ENCODE results near the gene MYPOP. TPM values are rescaled to one million over a fixed set of nuclear protein-coding genes. Genes with fewer than 3 reads are reported as not detected.

The MYPOP gene
- total RNA-seq, 4 donors from 2014 or later: 5.5 to 26.9 (median 8.9) TPM

- DNase-seq: no peak
- no peak overlapping the region for H3K27ac ChIP-seq
- WGBS, 2 donors (ENCODE audit: low coverage in 1 of 2): 80 to 87% methylated on average over 3 to 9 of the region's 9 CpGs
Observed at GRCh38 chr19:45895519-45895972, 6.9 kb downstream of the MYPOP start.

DNA sequence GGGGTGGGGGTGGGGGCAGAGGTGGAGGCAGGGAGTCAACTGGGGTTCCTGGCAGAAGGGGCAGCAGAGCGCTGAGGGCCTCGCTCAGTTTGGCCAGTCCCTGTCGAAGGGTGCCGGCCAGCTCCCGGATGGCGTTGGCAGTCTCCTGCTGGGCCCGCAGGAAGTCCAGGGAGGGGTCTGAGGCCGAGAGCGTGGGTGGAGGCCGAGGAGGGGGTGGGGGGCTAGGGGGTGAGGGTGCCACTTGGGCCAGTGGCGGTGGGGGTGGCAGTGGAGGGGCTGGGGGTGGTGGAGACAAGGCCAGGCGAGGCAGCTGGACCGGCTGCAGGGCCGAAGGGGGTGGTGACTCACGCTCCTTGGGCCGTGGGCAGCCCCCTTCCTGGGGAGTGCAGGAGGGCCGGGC is 11.5 kb downstream of the MYPOP start:
- WGBS, 2 donors (ENCODE audit: low coverage in 1 of 2): 94% methylated on average over 6 of the region's 17 CpGs; no CpG with 5 or more reads in 1 of the 2 donors
- Histone ChIP-seq H3K36me3 (no peaks in the 10 kb centered on the region), H3K4me1 (peaks cover 0 to 6% (median 2%) of the 10 kb centered on the region in 4 donors), H3K27ac (no peak overlapping the region), H3K4me3 (no peak overlapping the region), H3K9me3 (no peaks in the 10 kb centered on the region), H3K27me3 (no peaks in the 10 kb centered on the region)
- in situ Hi-C loops (cut with MboI; ENCODE audit: low pct_ligation_motif_present in 1 of 4, low pct_unique_long_range_greater_than_20kb in 1 of 4, low sequenced_read_pairs in 3 of 4) (no loop called here), intact Hi-C loops (cut with DNase I; ENCODE audit: low total_unique reads) (no loop called here)
- DNase-seq: no peak
- no peak for TF ChIP-seq EP300 (IDR thresholded peaks at IDR 0.05; ENCODE audit: low read depth)
- no peak for TF ChIP-seq POLR2AphosphoS5 (IDR thresholded peaks at IDR 0.05)
- TF ChIP-seq, protein P1, sequence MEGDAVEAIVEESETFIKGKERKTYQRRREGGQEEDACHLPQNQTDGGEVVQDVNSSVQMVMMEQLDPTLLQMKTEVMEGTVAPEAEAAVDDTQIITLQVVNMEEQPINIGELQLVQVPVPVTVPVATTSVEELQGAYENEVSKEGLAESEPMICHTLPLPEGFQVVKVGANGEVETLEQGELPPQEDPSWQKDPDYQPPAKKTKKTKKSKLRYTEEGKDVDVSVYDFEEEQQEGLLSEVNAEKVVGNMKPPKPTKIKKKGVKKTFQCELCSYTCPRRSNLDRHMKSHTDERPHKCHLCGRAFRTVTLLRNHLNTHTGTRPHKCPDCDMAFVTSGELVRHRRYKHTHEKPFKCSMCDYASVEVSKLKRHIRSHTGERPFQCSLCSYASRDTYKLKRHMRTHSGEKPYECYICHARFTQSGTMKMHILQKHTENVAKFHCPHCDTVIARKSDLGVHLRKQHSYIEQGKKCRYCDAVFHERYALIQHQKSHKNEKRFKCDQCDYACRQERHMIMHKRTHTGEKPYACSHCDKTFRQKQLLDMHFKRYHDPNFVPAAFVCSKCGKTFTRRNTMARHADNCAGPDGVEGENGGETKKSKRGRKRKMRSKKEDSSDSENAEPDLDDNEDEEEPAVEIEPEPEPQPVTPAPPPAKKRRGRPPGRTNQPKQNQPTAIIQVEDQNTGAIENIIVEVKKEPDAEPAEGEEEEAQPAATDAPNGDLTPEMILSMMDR (IDR thresholded peaks at IDR 0.05): no peak
- no peak for TF ChIP-seq POLR2A (IDR thresholded peaks at IDR 0.05)

More at GRCh38 chr19:45895519-45895972, 6.9 kb downstream of the MYPOP start:
- TF ChIP-seq POLR2A (IDR thresholded peaks at IDR 0.05): no peak
- TF ChIP-seq POLR2AphosphoS5 (IDR thresholded peaks at IDR 0.05): no peak
- no peak for TF ChIP-seq EP300 (IDR thresholded peaks at IDR 0.05; ENCODE audit: low read depth)
- TF ChIP-seq, protein P1 (IDR thresholded peaks at IDR 0.05): no peak
- intact Hi-C loops (cut with DNase I; ENCODE audit: low total_unique reads): no loop called here
- Histone ChIP-seq H3K4me3 (no peak overlapping the region), H3K27me3 (no peaks in the 10 kb centered on the region), H3K4me1 (peaks cover under 1 to 6% (median 1%) of the 10 kb centered on the region in 4 donors), H3K36me3 (peaks cover 0 to 9% (median 0%) of the 10 kb centered on the region in 4 donors), H3K9me3 (no peaks in the 10 kb centered on the region)
- in situ Hi-C loops (cut with MboI; ENCODE audit: low pct_ligation_motif_present in 1 of 4, low pct_unique_long_range_greater_than_20kb in 1 of 4, low sequenced_read_pairs in 3 of 4): no loop called here

GRCh38 chr19:45889210-45889885 is 13.1 kb downstream of the MYPOP start:
- in situ Hi-C loops (cut with MboI; ENCODE audit: low pct_ligation_motif_present in 1 of 4, low pct_unique_long_range_greater_than_20kb in 1 of 4, low sequenced_read_pairs in 3 of 4): no loop called here
- intact Hi-C loops (cut with DNase I; ENCODE audit: low total_unique reads): no loop called here
- Histone ChIP-seq H3K27me3 (no peaks in the 10 kb centered on the region), H3K9me3 (no peaks in the 10 kb centered on the region), H3K4me1 (peaks cover 10 to 17% (median 13%) of the 10 kb centered on the region in 4 donors), H3K4me3 (no peak overlapping the region), H3K36me3 (no peaks in the 10 kb centered on the region), H3K27ac (no peak overlapping the region)
- 59 to 78% methylated on average over 3 to 6 of the region's 6 CpGs for WGBS, 2 donors (ENCODE audit: low coverage in 1 of 2)
- TF ChIP-seq POLR2A (IDR thresholded peaks at IDR 0.05) (no peak), POLR2AphosphoS5 (IDR thresholded peaks at IDR 0.05) (no peak), EP300 (IDR thresholded peaks at IDR 0.05; ENCODE audit: low read depth) (no peak)
- TF ChIP-seq, protein P1 (IDR thresholded peaks at IDR 0.05): no peak
- no peak for DNase-seq

DNA sequence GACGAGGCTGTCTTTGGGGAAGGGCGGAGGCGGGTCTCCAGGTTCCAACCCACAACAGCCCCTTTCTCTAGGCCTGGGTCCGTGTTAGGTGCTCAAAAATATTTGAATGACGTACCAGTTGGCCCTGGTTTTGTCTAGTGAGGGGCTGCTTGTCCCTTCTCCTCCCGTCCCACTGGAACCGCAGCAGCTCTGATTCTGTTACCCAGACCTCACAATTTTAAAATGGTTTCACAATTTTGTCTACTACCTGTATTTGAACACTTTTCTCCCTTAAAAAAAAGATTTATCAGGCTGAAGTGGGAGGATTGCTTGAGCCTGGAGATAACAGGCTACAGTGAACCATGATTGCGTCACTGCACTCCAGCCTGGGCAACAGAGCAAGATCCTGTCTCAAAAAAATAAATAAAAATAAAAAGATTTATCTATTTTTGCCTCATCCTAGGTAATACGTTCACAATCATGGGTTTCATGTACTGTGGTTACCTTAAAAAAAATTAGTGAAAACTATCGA is 15.2 kb downstream of the MYPOP start:
- Histone ChIP-seq H3K9me3 (no peaks in the 10 kb centered on the region), H3K4me3 (peak overlapping the region; percentile 29 to 83 (median 64)), H3K36me3 (no peaks in the 10 kb centered on the region), H3K27me3 (no peaks in the 10 kb centered on the region), H3K27ac (peak overlapping the region; percentile 87 to 92 (median 90)), H3K4me1 (peaks cover 30 to 38% (median 32%) of the 10 kb centered on the region in 4 donors)
- in situ Hi-C loops (cut with MboI; ENCODE audit: low pct_ligation_motif_present in 1 of 4, low pct_unique_long_range_greater_than_20kb in 1 of 4, low sequenced_read_pairs in 3 of 4): no loop called here
- intact Hi-C loops (cut with DNase I; ENCODE audit: low total_unique reads): no loop called here
- no peak for DNase-seq
- 57 to 59% methylated on average over 7 to 10 of the region's 10 CpGs for WGBS, 2 donors (ENCODE audit: low coverage in 1 of 2)
- TF ChIP-seq, protein P1 (IDR thresholded peaks at IDR 0.05): no peak
- TF ChIP-seq POLR2A (IDR thresholded peaks at IDR 0.05) (no peak), POLR2AphosphoS5 (IDR thresholded peaks at IDR 0.05) (no peak), EP300 (IDR thresholded peaks at IDR 0.05; ENCODE audit: low read depth) (no peak)

Data from transverse colon (tissue), 4 donors.